H9 (cell line): ENCODE measurements around the gene DUSP16. TPM values are rescaled to one million over a fixed set of nuclear protein-coding genes. Genes with fewer than 3 reads are reported as not detected.
A peak's percentile ranks its signal among the peaks of the same experiment; 100 is the strongest.

ENCODE experiments used
- DNase-seq: peaks from one replicate; pipeline ENCODE4 v3.0.0-alpha.2; 2017
- H2AFZ ChIP-seq: one replicate; pipeline ENCODE4 v1.6.1; 2013; ENCODE audit warnings: mild to moderate bottlenecking, low read length, control low read depth, moderate library complexity
- H2AK5ac ChIP-seq: 2 replicates; pipeline ENCODE4 v1.6.1; 2013; ENCODE audit warnings: low read length, control low read depth, mixed read lengths; ENCODE audit not compliant: insufficient read length
- H2BK120ac ChIP-seq: one replicate; pipeline ENCODE4 v1.6.1; 2013; ENCODE audit warnings: low read depth, mild to moderate bottlenecking, low read length, control low read depth, inconsistent platforms; ENCODE audit not compliant: poor library complexity, severe bottlenecking
- H2BK12ac ChIP-seq: 2 replicates; pipeline ENCODE4 v1.6.1; 2013; ENCODE audit warnings: low read length, control low read depth, mixed read lengths, low read depth; ENCODE audit not compliant: insufficient read length
- H2BK15ac ChIP-seq: 2 replicates; pipeline ENCODE4 v1.6.1; 2013; ENCODE audit warnings: low read depth, low read length, control low read depth
- H2BK20ac ChIP-seq: one replicate; pipeline ENCODE4 v1.6.1; 2013; ENCODE audit warnings: low read depth, mild to moderate bottlenecking, low read length, control low read depth, inconsistent platforms; ENCODE audit not compliant: poor library complexity, severe bottlenecking
- H2BK5ac ChIP-seq: 2 replicates; pipeline ENCODE4 v1.6.1; 2013; ENCODE audit warnings: low read length, control low read depth, mixed read lengths; ENCODE audit not compliant: insufficient read length
- H3K14ac ChIP-seq: 2 replicates; pipeline ENCODE4 v1.6.1; 2013; ENCODE audit warnings: low read length, control low read depth; ENCODE audit not compliant: insufficient read depth
- H3K18ac ChIP-seq: 2 replicates; pipeline ENCODE4 v1.6.1; 2013; ENCODE audit warnings: low read depth, mild to moderate bottlenecking, mixed read lengths, low read length, control low read depth; ENCODE audit not compliant: insufficient read length
- H3K23ac ChIP-seq: 2 replicates; pipeline ENCODE4 v1.6.1; 2013; ENCODE audit warnings: low read length, control low read depth, mixed read lengths, low read depth; ENCODE audit not compliant: insufficient read length
- H3K23me2 ChIP-seq: 2 replicates; pipeline ENCODE4 v1.6.1; 2013; ENCODE audit warnings: low read depth, mild to moderate bottlenecking, mixed read lengths, low read length, control low read depth; ENCODE audit not compliant: insufficient read length, poor library complexity, severe bottlenecking
- H3K27ac ChIP-seq: 2 replicates; pipeline ENCODE4 v1.5.1; 2013; ENCODE audit warnings: low read length, control low read depth, mixed read lengths, low read depth; ENCODE audit not compliant: insufficient read length
- H3K27me3 ChIP-seq: 2 replicates; pipeline ENCODE4 v1.6.1; 2013; ENCODE audit warnings: low read length, control low read depth, inconsistent platforms; ENCODE audit not compliant: insufficient read depth
- H3K4ac ChIP-seq: 2 replicates; pipeline ENCODE4 v1.6.1; 2013; ENCODE audit warnings: low read depth, mild to moderate bottlenecking, control low read depth, inconsistent platforms, low read length, moderate library complexity
- H3K4me1 ChIP-seq: 2 replicates; pipeline ENCODE4 v1.6.1; 2013; ENCODE audit warnings: low read length, control low read depth, inconsistent platforms; ENCODE audit not compliant: insufficient read depth
- H3K4me2 ChIP-seq: 2 replicates; pipeline ENCODE4 v1.6.1; 2013; ENCODE audit warnings: low read length, control low read depth, mixed read lengths; ENCODE audit not compliant: insufficient read length, insufficient read depth
- H3K56ac ChIP-seq: 2 replicates; pipeline ENCODE4 v1.6.1; 2013; ENCODE audit warnings: low read depth, mild to moderate bottlenecking, mixed read lengths, low read length, control low read depth; ENCODE audit not compliant: insufficient read length
- H3K79me1 ChIP-seq: 2 replicates; pipeline ENCODE4 v1.6.1; 2013; ENCODE audit warnings: low read depth, mild to moderate bottlenecking, moderate library complexity, low read length, control low read depth, inconsistent platforms; ENCODE audit not compliant: insufficient read depth, poor library complexity, severe bottlenecking
- H3K79me2 ChIP-seq: 2 replicates; pipeline ENCODE4 v1.6.1; 2013; ENCODE audit warnings: low read length, control low read depth, inconsistent platforms; ENCODE audit not compliant: insufficient read depth
- H3K9ac ChIP-seq: 2 replicates; pipeline ENCODE4 v1.6.1; 2013; ENCODE audit warnings: low read length, control low read depth, mixed read lengths; ENCODE audit not compliant: insufficient read length; ENCODE audit errors: extremely low read depth
- H3K9me3 ChIP-seq: one replicate; pipeline ENCODE4 v1.6.1; 2013; ENCODE audit warnings: low read depth, low read length, inconsistent platforms; ENCODE audit not compliant: control insufficient read depth
- H3T11ph ChIP-seq: one replicate; pipeline ENCODE4 v1.6.1; 2013; ENCODE audit warnings: mild to moderate bottlenecking, low read length, control low read depth, inconsistent platforms
- H4K20me1 ChIP-seq: one replicate; pipeline ENCODE4 v1.6.1; 2013; ENCODE audit not compliant: control insufficient read depth, insufficient read length, insufficient read depth
- H4K5ac ChIP-seq: 2 replicates; pipeline ENCODE4 v1.6.1; 2013; ENCODE audit warnings: low read depth, mild to moderate bottlenecking, mixed read lengths, low read length, control low read depth; ENCODE audit not compliant: insufficient read length
- H4K8ac ChIP-seq: replicated peaks from 2 replicates; pipeline ENCODE4 v1.6.1; 2013; ENCODE audit warnings: low read length, control low read depth, mixed read lengths, low read depth; ENCODE audit not compliant: insufficient read length
- H4K91ac ChIP-seq: 2 replicates; pipeline ENCODE4 v1.6.1; 2013; ENCODE audit warnings: low read depth, mild to moderate bottlenecking, moderate library complexity, mixed read lengths, low read length, control low read depth; ENCODE audit not compliant: insufficient read length
- H3K27ac Mint-ChIP-seq, 3 experiments: 2 replicates in 2 of 3; 3 replicates in 1 of 3; pipeline ENCODE4 v1.8.0; 2020 to 2021; ENCODE audit warnings: mixed read lengths in 3 of 3, mild to moderate bottlenecking in 1 of 3, moderate library complexity in 1 of 3
- H3K27me3 Mint-ChIP-seq: 2 replicates; pipeline ENCODE4 v1.8.0; 2021; ENCODE audit warnings: low read depth, mild to moderate bottlenecking, moderate library complexity, mixed read lengths
- H3K36me3 Mint-ChIP-seq, 3 experiments: 2 replicates in 2 of 3; 3 replicates in 1 of 3; pipeline ENCODE4 v1.8.0; 2020 to 2021; ENCODE audit warnings: low read depth in 3 of 3, mixed read lengths in 3 of 3; ENCODE audit not compliant: insufficient read depth in 1 of 3
- H3K4me1 Mint-ChIP-seq, 2 experiments: 2 replicates each; pipeline ENCODE4 v1.8.0; 2020; ENCODE audit warnings: mixed read lengths in 2 of 2
- H3K4me3 Mint-ChIP-seq, 2 experiments: 2 replicates in 1 of 2; 3 replicates in 1 of 2; pipeline ENCODE4 v1.8.0; 2020 to 2021; ENCODE audit warnings: mild to moderate bottlenecking in 2 of 2, mixed read lengths in 2 of 2, moderate library complexity in 1 of 2
- H3K9me3 Mint-ChIP-seq, 2 experiments: 2 replicates in 1 of 2; 3 replicates in 1 of 2; pipeline ENCODE4 v1.8.0; 2020; ENCODE audit warnings: mild to moderate bottlenecking in 2 of 2, mixed read lengths in 2 of 2, moderate library complexity in 1 of 2
- CTCF ChIP-seq: fragments of 200-600 bp; sonication (generic); conservative IDR thresholded peaks from 3 replicates; pipeline ENCODE4 v1.8.0; 2021; ENCODE audit warnings: antibody characterized with exemption, mild to moderate bottlenecking
- WGBS: extraction: QIAGEN DNeasy Blood & Tissue Kit; methylation state at CpG from one replicate; pipeline ENCODE4 v1.1.7; 2013; ENCODE audit warnings: missing lambda C conversion rate, low lambda C conversion rate, mixed read lengths; ENCODE audit not compliant: insufficient read length; ENCODE audit errors: extremely low coverage; 5-methylcytosine and 5-hydroxymethylcytosine counted together
- total RNA-seq: library from RNA; stranded (reverse); gene quantifications from 2 replicates; pipeline ENCODE4 v1.2.1, GENCODE V29; 2021

Gene DUSP16
- total RNA-seq, 1 experiment from 2014 or later = 64.0 TPM

GRCh38 chr12:12433203-12433731 lies 129.4 kb downstream of the DUSP16 start:
- no peaks in the 10 kb centered on the region; a peak in 1 of 5 replicates for H3K9me3 Mint-ChIP-seq
- Histone ChIP-seq H2BK120ac (no peak overlapping the region), H3K79me2 (no peaks in the 10 kb centered on the region), H3K4me2 (no peak overlapping the region), H4K91ac (no peak overlapping the region), H4K20me1 (no peaks in the 10 kb centered on the region), H3K14ac (no peak overlapping the region), H2BK12ac (no peak overlapping the region), H2AFZ (no peak overlapping the region), H3K18ac (no peak overlapping the region), H3K4ac (no peak overlapping the region), H3K9me3 (no peaks in the 10 kb centered on the region), H3K56ac (no peak overlapping the region), H4K5ac (no peak overlapping the region), H3K27ac (no peak overlapping the region), H3K23ac (no peak overlapping the region), H2BK20ac (no peak overlapping the region), H4K8ac (no peak overlapping the region), H3K79me1 (no peaks in the 10 kb centered on the region), H3K9ac (no peak overlapping the region), H2AK5ac (peak overlapping the region; percentile 59), H3K27me3 (no peaks in the 10 kb centered on the region), H2BK5ac (no peak overlapping the region), H3T11ph (no peak overlapping the region), H3K23me2 (no peaks in the 10 kb centered on the region), H2BK15ac (no peak overlapping the region), H3K4me1 (no peaks in the 10 kb centered on the region)
- no peak overlapping the region for H3K27ac Mint-ChIP-seq
- DNase-seq = no peak
- no peaks in the 10 kb centered on the region for H3K27me3 Mint-ChIP-seq
- no CpG with 5 or more reads among the region's 4 CpGs for WGBS
- H3K4me1 Mint-ChIP-seq = peaks cover 2 to 6% of the 10 kb centered on the region in 2 experiments; a peak in 3 of 4 replicates
- TF ChIP-seq CTCF = no peak
- no peak overlapping the region for H3K4me3 Mint-ChIP-seq
- H3K36me3 Mint-ChIP-seq = peaks cover 7 to 12% (median 12%) of the 10 kb centered on the region in 3 experiments
